Stimulated activated CD4-positive, alpha-beta T cell treated with anti-CD3 and anti-CD28 coated beads, Interleukin-2, amount 100 ng/mL, for 4 hours (primary cell): ENCODE data around the gene FRMD4A.
"Not testable (repeated sequence)": the region's sequence is repeated elsewhere in the genome, so short reads cannot be mapped to it uniquely, and the experiment has no call there.

Source experiments
- DNase-seq: peaks from one replicate; pipeline ENCODE4 v3.0.0-alpha.2; 2020; ENCODE audit warnings: low read depth

Gene FRMD4A

GRCh38 chr10:14099885-14100284 is 230.8 kb downstream of the FRMD4A start:
- DNase-seq, result no peak

GRCh38 chr10:14093730-14094484 is 236.8 kb downstream of the FRMD4A start:
- DNase-seq, result no peak

GRCh38 chr10:14092799-14093198 is 237.9 kb downstream of the FRMD4A start:
- DNase-seq, result no peak

GRCh38 chr10:14089556-14090292 is 241.0 kb downstream of the FRMD4A start:
- no peak for DNase-seq

- no peak for DNase-seq
These were observed 243.2 kb downstream of the FRMD4A start for GRCh38 chr10:14087566-14087965.

- no peak for DNase-seq
These were observed 244.1 kb downstream of the FRMD4A start for GRCh38 chr10:14086596-14086995.

- no peak for DNase-seq
These were observed 245.8 kb downstream of the FRMD4A start for GRCh38 chr10:14084875-14085274.

GRCh38 chr10:14080795-14081194 is 249.9 kb downstream of the FRMD4A start:
- DNase-seq, result no peak

- DNase-seq, result no peak
These were observed 253.3 kb downstream of the FRMD4A start for GRCh38 chr10:14077430-14077829.

GRCh38 chr10:14074062-14074884 is 256.5 kb downstream of the FRMD4A start:
- DNase-seq, result no peak

- DNase-seq, result no peak
These were observed 258.2 kb downstream of the FRMD4A start for GRCh38 chr10:14072541-14072940.

GRCh38 chr10:14071956-14072355 is 258.8 kb downstream of the FRMD4A start:
- no peak for DNase-seq

- no peak for DNase-seq
These were observed 262.0 kb downstream of the FRMD4A start for GRCh38 chr10:14068601-14069250.

GRCh38 chr10:14067638-14068037 is 263.1 kb downstream of the FRMD4A start:
- DNase-seq, result not testable (repeated sequence)

- no peak for DNase-seq
These were observed 264.6 kb downstream of the FRMD4A start for GRCh38 chr10:14066106-14066505.

GRCh38 chr10:14063531-14064285 is 267.0 kb downstream of the FRMD4A start:
- no peak for DNase-seq

- DNase-seq, result no peak
These were observed 268.0 kb downstream of the FRMD4A start for GRCh38 chr10:14062528-14063260.

- DNase-seq, result no peak
These were observed 270.2 kb downstream of the FRMD4A start for GRCh38 chr10:14060320-14061070.

- DNase-seq, result no peak
These were observed 274.0 kb downstream of the FRMD4A start for GRCh38 chr10:14056610-14057332.
